GM18507 (cell line): ENCODE results near the gene MISP3.
A peak's percentile ranks its signal among the peaks of the same experiment; 100 is the strongest.

ENCODE experiments used
- DNase-seq: peaks from one replicate; pipeline ENCODE4 v3.0.0; 2011; ENCODE audit warnings: low read depth; ENCODE audit not compliant: insufficient read length; ENCODE audit errors: extremely low spot score
- FAIRE-seq: peaks from 2 replicates; lab custom pipeline; 2011; peaks lifted over from hg19 to GRCh38; lab: Jason Lieb, UNC

MISP3 gene

GRCh38 chr19:14073925-14074838 lies 1.6 kb downstream of the MISP3 start:
- DNase-seq (no peak), FAIRE-seq (no peak)

DNA sequence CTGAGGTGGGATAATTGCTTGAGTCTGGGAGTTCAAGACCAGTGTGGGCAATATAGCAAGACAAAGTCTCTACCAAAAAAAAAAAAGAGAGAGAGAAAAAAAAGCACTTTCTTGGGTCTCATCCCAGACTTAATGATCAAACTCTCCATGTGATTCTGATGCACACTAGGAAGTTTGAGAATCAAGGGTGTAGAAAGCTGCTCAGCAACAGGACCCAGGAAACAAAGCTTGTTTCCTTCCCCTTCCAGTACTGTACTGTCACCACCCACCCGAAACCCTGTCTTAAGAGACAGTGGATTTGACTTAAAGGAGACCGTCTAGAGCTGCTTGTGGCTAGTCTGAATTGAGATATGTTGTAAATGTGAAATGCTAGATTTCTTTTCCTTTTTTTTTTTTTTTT lies 5.8 kb downstream of the MISP3 start:
- DNase-seq (no peak), FAIRE-seq (no peak)

DNA sequence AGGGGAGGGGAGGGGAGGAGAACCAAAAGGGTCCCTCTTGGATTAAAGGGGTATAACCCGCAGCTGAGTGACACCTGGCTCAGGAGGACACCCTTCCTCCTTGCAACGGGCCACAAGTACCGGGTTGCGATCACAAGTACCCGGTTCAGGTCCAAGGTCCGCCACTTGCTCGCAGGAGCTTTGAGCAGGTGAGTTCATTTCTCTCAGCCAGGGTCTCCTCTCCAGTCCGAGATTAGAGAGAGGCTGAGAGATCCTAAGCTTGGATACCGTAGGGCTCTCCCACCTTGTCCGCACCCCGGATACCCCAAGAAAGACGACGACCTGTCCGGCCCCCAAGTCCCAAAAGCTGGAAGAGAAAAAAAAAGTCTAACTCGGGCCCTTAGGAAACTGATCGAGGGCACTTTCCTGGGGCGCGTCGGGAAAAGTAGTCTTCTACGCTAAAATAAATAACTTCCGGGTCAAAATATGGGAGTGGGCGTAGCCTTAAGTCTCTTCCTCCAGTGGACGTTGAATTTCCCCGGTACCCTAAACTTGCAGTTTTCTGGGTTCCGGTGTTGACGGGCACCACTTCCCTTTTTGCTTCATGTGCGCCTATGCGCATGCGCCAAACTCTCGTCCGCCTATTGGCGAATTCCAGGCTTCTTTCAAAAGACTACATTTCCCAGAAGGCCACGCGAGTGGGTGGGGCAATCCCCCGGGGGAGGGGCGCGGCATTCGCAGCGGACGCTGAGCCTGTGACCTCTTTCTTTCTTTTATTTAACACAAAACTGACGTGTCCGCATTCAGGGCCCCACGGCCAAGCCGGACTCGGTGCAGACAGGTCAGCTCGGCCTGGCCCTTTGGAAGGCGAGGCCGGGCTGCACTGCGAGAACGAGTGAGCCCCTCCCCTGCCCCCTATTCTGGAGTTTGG lies 8.6 kb downstream of the MISP3 start:
- DNase-seq (peak; percentile 95), FAIRE-seq (peak; percentile 99)

GRCh38 chr19:14081797-14082674 lies 9.4 kb downstream of the MISP3 start:
- FAIRE-seq (peak; percentile 5), DNase-seq (no peak)

- DNase-seq = no peak
- FAIRE-seq = no peak
Observed at GRCh38 chr19:14082675-14082960, 10.0 kb downstream of the MISP3 start.

DNA sequence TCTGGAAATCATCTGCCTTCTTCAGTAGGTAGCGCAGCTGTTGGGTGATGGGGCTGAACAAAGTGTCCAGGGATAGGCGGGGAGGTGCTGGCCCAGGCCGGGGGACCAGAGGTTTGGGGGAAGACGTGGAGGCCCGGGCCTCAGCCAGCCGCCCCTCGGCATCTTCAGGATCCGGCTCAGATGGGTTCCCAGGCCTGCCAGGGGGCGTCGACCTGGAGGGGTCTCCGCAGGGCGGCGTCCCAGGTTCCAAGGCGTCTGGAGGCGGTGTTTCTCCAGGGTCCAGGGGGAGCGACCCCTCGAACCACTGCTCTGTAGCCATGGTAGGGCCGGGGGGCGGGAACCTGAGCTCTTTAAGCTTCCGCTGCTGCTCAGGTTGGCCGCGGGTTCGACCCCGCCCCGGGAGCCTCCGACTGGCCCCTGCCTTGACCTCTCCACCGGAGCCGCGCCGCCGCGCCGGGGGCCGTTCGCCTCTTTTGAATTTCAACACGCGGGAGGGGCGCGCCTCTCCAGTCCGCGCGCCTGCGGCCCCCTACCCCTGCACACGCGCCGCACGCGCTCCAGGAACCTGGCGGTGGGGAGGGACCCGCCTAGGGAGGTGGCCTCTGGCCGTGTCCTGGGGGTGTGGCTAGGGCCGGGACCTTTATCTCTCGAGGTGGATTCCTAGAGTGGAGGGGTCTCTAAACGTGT lies 12.9 kb downstream of the MISP3 start, which contains the start of gene C19orf67:
C19orf67 (minus strand) TSS at position 475 of the 687 bp plus-strand sequence; CDS start at position 319, 156 bp downstream.
- no peak for DNase-seq
- FAIRE-seq = no peak

DNA sequence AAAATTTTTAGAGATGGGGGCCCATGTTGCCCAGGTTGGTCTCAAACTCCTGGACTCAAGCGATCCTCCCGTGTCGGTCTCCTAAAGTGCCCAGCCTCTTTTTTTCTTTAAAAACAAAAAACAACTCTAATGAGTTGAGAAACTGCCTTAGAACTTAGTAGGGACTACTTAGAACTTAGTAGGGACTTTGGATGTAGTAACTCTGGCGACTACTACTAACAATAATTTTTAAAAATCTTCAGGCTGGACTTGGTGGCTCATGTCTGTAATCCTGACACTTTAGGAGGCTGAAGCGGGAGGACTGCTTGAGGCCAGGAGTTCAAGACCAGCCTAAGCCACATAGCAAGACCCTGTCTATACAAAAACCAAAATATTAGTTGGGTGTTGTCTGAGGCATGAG lies 13.5 kb downstream of the MISP3 start:
- no peak for DNase-seq
- FAIRE-seq = no peak

- peak; percentile 12 for FAIRE-seq
- no peak for DNase-seq
Observed at GRCh38 chr19:14088634-14089411, 16.2 kb downstream of the MISP3 start.

DNA sequence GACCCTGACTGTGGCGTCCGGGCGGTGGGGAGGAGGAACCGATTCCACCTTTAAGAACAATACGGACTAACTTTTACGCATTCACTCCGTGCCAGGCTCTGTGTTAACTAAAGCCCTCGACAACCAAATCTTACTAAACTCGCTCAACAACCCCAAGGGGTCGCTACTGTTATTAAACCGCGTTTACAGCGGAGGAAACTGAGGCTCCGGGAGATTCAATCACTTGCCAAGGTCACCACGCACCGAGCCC lies 16.8 kb downstream of the MISP3 start:
- DNase-seq (no peak), FAIRE-seq (peak; percentile 48)

DNA sequence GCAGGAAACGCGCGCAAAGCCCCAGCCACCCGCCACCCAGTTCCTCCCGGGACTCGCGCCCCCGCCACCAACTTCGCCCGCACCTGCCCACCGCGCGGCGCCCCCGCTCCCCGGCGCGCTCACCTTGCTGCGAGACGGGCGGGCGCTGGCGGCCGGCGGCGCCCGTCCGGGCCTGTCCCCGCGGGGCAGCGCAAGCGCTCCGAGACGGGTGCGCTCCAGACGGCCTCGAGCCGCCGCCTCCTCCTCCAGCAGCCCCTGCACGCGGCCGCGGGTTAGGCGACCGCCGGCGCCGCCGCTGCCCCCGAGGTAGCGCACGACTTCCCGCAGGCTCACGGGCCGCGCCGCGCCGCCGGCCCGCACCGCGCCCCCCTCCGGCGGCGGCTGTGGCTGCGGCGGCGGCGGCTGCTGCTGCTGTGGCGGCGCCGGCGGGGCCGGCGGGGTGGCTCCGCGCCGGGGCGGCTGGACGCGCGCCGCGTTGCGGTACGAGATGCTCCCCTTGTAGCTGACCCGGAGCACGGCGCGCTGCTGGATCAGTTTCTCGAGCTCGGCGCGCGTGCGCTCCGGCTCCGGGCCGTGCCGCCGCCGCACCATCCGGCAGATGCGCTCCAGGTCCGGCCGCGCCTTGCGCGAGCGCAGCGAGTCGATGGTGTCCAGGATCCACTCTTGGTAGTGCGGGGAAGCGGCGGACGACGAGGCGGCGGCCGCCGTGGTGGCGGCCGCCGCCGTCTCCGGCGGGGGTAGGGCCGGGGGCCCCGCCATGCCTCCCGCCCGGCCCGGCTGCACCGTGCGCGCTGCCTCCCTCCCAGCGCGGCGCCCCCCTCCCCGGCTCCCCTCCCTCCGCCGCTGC lies 17.3 kb downstream of the MISP3 start:
- FAIRE-seq = peak; percentile 56
- no peak for DNase-seq

DNA sequence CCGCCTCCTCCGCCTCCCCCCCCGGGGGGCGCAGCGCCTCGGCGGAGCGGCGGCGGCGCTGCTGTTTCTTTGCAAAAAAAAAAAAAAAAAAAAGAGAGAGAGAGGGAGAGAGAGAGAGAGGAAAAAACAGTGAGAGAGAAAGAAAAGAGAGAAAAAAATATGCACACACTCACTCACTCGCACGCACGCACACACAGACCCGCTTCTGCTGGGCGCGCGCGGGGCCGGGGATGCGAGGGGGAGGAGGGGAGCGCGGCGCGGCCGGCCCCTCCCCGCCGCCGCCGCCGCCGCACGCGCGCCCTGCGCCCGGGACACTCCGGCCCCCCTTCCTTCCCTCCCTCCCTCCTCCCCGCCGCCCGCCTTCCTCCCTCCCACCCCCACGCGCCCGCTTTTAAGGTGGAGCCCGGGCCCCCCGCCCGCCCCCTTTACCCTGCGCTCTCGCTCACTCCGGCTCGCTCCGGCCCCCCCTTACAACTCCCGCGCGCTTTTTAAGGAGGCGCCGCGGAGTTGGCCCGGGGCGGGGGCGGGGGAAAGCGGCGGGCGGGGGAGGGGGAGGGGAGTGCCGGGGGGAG lies 18.0 kb downstream of the MISP3 start, which contains the start of gene SAMD1:
SAMD1 (minus strand) TSS at position 243 of the 572 bp plus-strand sequence.
- FAIRE-seq (no peak), DNase-seq (peak; percentile 65)

- peak; percentile 72 for DNase-seq
Observed at GRCh38 chr19:14091081-14091812, 18.7 kb downstream of the MISP3 start.

DNA sequence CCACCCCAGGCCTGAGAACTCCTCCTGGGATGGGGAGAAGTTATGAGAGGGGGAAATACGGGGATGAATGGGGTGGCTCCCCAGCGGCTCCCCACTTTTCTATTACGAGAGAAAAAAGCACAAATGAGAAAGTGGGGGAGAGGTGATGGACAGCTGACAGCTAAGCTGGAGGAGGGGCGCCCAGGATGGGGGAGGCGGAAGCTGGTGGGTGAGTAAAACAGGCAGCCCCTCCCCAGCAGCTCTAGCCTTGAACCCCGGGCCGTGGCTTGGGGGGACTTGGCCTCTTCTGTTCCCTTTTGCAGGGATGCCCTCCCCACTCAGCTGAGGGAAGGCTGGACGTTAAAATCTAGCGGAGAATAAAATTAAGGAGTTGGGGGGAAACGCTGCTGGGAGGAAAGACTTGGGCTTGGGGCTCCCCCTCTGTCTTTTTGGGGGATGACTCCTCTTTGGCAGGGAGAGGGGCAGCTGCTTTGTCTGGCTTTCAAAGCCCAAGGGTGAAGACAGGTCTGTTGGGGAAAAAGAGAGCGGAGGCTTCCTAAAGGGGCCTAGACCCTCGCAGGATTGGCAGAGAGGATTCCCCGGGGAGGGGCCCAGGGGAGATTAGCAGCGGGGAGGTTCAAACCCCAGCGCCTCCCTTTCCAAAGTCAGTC lies 19.4 kb downstream of the MISP3 start:
- FAIRE-seq = peak; percentile 26
- DNase-seq = no peak

More at GRCh38 chr19:14091081-14091812, 18.7 kb downstream of the MISP3 start:
- FAIRE-seq = peak; percentile 83

DNA sequence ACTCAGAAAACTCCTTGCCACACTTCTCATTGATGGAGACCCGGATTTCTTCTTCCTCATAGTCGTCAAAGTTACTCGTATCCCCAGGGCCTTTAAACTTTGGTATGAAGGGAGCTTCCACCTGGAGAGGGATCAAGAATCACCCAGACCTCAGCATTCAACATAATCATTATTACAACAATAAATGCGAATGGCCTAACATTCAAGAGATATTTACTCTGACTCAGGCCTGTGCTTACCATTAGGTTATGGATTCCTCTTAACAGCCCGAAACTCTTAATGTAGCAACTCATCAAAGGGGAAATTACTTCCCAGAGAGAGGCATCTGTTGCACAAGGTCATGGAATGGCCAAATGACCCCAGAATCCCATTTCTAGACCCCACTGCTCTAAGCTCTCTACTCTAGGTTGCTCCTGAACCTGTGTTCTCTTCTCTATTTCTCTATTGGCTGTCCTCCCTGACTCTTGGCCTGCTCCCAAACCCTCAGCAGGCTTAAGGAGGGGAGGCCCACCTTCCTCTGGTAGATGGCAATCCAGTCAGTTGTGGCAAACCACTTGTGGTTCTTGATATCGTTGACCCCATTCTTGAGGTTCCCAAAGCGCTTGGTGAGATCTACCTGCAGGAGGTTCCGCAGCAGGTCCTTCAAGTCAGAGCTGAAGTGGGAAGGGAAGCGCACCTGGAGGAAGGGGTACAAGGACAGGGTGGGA lies 20.7 kb downstream of the MISP3 start:
- no peak for DNase-seq
- no peak for FAIRE-seq

DNA sequence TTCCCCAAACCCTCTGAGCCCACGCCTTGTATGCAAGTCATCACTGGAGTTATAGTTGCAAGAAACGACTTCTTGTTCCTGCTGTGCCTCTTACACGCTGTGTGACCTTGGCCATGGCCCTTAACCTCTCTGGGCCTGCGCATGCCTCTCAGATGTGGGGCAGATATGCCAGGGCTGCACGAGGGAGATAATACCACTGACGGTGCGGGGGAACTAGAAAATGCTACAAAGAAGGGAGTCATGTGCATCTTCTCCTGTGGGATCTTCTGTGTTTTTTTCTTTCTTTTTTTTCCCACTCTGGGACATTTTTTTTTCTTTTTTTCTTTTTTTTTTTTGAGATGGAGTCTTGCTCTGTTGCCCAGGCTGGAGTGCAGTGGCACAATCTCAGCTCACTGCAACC lies 22.3 kb downstream of the MISP3 start:
- DNase-seq (no peak), FAIRE-seq (no peak)
